Measurements from ENCODE around the gene TAF3. TPM values are rescaled to one million over a fixed set of nuclear protein-coding genes. Genes with fewer than 3 reads are reported as not detected.

Gene TAF3
- total and polyA plus RNA-seq, 8 donors: 2.3 to 13.4 (median 6.5) TPM

DNA sequence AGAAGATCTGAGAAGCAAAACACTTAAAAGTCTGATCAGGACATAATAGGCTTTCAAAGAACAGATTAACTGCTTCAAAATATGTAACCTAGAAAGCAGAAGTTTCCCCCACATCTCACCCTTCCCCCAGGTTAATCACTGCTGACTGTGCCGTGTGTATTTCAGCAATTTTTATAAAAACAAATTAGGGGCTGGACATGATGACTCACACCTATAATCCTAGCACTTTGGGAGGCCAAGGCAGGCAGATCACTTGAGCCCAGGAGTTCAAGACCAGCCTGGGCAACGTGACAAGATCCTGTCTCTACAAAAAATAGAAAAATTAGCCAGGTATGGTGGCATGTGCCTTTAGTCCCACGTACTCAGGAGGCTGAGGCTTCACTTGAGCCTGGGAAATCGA lies 168.5 kb downstream of the TAF3 start:
- Histone ChIP-seq H3K4me3 (no peak overlapping the region), H3K4me1 (no peaks in the 10 kb centered on the region), H3K36me3 (peaks cover 0 to 10% (median 4%) of the 10 kb centered on the region in 4 donors), H3K27me3 (no peaks in the 10 kb centered on the region), H3K9me3 (no peaks in the 10 kb centered on the region), H3K27ac (no peak overlapping the region)
- TF ChIP-seq POLR2AphosphoS5 (IDR thresholded peaks at IDR 0.05) (no peak), POLR2A (IDR thresholded peaks at IDR 0.05) (no peak), EP300 (IDR thresholded peaks at IDR 0.05) (no peak)
- TF ChIP-seq, protein P1, sequence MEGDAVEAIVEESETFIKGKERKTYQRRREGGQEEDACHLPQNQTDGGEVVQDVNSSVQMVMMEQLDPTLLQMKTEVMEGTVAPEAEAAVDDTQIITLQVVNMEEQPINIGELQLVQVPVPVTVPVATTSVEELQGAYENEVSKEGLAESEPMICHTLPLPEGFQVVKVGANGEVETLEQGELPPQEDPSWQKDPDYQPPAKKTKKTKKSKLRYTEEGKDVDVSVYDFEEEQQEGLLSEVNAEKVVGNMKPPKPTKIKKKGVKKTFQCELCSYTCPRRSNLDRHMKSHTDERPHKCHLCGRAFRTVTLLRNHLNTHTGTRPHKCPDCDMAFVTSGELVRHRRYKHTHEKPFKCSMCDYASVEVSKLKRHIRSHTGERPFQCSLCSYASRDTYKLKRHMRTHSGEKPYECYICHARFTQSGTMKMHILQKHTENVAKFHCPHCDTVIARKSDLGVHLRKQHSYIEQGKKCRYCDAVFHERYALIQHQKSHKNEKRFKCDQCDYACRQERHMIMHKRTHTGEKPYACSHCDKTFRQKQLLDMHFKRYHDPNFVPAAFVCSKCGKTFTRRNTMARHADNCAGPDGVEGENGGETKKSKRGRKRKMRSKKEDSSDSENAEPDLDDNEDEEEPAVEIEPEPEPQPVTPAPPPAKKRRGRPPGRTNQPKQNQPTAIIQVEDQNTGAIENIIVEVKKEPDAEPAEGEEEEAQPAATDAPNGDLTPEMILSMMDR (IDR thresholded peaks at IDR 0.05): no peak
- WGBS, 5 donors: 77 to 89% (median 84%) methylated on average over 4 of the region's 4 CpGs
- intact Hi-C loops (cut with DNase I; ENCODE audit: low total_unique reads): no loop called here
- no peak for DNase-seq

DNA sequence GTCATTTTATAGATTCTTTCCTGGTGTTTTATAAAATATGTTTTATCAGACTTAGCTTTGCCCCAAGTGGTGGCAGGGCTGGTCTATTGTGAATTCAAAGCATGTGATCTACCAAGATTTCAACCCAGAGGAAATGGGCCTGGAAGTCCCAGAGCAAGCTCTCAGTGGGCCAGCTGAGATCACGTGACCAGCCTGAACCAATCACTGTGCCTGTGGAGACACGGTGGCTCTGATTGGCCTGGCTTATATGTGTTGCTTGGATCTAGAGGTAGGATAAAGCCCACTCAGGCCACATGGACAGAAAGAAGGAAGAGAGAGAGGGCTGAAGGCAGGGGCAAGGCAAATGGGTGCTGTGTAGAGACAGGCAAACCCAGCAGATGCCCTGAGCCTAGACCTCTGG lies 170.7 kb downstream of the TAF3 start:
- Histone ChIP-seq H3K27ac (no peak overlapping the region), H3K36me3 (peaks cover 0 to 4% (median 4%) of the 10 kb centered on the region in 4 donors), H3K4me1 (no peaks in the 10 kb centered on the region), H3K9me3 (no peaks in the 10 kb centered on the region), H3K4me3 (no peak overlapping the region), H3K27me3 (no peaks in the 10 kb centered on the region)
- no peak for TF ChIP-seq EP300 (IDR thresholded peaks at IDR 0.05)
- TF ChIP-seq, protein P1 (IDR thresholded peaks at IDR 0.05): no peak
- no peak for TF ChIP-seq POLR2A (IDR thresholded peaks at IDR 0.05)
- no peak for TF ChIP-seq POLR2AphosphoS5 (IDR thresholded peaks at IDR 0.05)
- no peak for DNase-seq
- WGBS, 5 donors: 95 to 100% (median 97%) methylated on average over 2 of the region's 2 CpGs
- intact Hi-C loops (cut with DNase I; ENCODE audit: low total_unique reads): no loop called here

DNA sequence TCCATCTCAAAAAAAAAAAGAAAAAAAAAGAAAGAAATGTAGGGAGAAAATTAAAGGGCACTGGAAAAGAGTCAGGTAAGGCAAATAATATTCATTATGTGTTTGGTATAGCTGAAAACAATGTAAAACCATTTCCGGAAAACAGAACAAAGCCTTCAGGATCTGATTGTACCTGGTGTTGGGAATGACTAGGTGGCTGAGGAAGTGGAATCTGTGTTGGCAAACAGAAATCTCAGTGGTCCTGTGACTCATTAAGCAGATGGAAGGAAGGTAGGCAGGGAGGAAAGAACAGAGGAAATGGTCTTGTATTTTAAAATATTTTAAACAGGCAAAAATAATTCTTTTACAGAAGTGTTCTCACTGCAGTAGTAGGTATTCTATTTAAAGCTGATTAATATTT lies 180.5 kb downstream of the TAF3 start:
- intact Hi-C loops (cut with DNase I; ENCODE audit: low total_unique reads): no loop called here
- DNase-seq: no peak
- H3K4me3 ChIP-seq: no peak overlapping the region
- no peaks in the 10 kb centered on the region for H3K27me3 ChIP-seq
- TF ChIP-seq POLR2AphosphoS5 (IDR thresholded peaks at IDR 0.05): no peak
- TF ChIP-seq, protein P1 (IDR thresholded peaks at IDR 0.05): no peak
- no peak for TF ChIP-seq POLR2A (IDR thresholded peaks at IDR 0.05)
- no peak for TF ChIP-seq EP300 (IDR thresholded peaks at IDR 0.05)
- H3K4me1 ChIP-seq: no peaks in the 10 kb centered on the region
- no peak overlapping the region for H3K27ac ChIP-seq
- WGBS, 5 donors: 79 to 97% (median 92%) methylated on average over 1 of the region's 1 CpG
- peaks cover 0 to 13% (median 0%) of the 10 kb centered on the region in 4 donors for H3K36me3 ChIP-seq
- peaks cover 0 to 19% (median 2%) of the 10 kb centered on the region in 4 donors for H3K9me3 ChIP-seq

DNA sequence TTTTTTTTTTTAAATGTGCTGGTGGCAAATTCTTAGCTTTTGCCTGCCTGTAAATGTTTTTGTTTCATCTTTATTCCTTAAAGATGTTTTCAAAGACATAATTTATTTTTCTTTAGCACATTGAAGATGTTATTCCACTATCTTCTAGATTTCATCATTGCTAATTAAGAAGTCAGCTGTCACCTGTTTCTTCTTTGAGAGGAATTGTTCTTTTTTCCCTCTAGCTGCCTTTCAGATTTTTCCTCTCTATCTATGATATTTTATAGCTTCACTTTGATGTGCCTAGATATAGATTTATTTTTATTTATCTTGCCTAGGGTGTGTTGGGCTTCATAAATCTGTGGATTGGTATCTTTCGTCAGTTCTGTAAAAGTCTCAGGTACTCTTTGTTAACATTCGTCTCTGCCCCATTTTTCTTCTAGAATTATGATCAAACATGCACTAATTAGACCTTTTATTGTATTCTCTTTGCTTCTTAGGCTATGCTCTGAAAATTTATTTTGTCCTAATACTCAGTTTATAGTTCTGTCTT lies 186.2 kb downstream of the TAF3 start:
- no peaks in the 10 kb centered on the region for H3K27me3 ChIP-seq
- H3K36me3 ChIP-seq: peaks cover 4 to 25% (median 10%) of the 10 kb centered on the region in 4 donors
- no peaks in the 10 kb centered on the region for H3K4me1 ChIP-seq
- intact Hi-C loops (cut with DNase I; ENCODE audit: low total_unique reads): no loop called here
- no peak overlapping the region for H3K4me3 ChIP-seq
- TF ChIP-seq POLR2AphosphoS5 (IDR thresholded peaks at IDR 0.05): no peak
- TF ChIP-seq, protein P1 (IDR thresholded peaks at IDR 0.05): no peak
- no peak overlapping the region for H3K27ac ChIP-seq
- WGBS, 5 donors: 54 to 98% (median 70%) methylated on average over 2 of the region's 2 CpGs
- H3K9me3 ChIP-seq: peaks cover 0 to 35% (median 11%) of the 10 kb centered on the region in 4 donors
- DNase-seq: no peak

Data from stomach (tissue), 9 donors.